Suppressor macrophage (primary cell): ENCODE data around the gene GARIN5B.
A peak's percentile ranks its signal among the peaks of the same experiment; 100 is the strongest.

Source experiments
- DNase-seq, 4 experiments: peaks; one replicate each; pipeline ENCODE4 v3.0.0-alpha.2; 2020 to 2022

Gene GARIN5B

GRCh38 chr19:55387736-55388497 lies 24.9 kb upstream of the GARIN5B start:
- no peak for DNase-seq

GRCh38 chr19:55386493-55386971 lies 23.5 kb upstream of the GARIN5B start:
- peak in 3 of 4 experiments; percentile 17 to 42 (median 19) for DNase-seq

GRCh38 chr19:55385724-55386492 lies 22.8 kb upstream of the GARIN5B start, which contains the start of gene RPL28:
Gene RPL28, plus strand, starts transcription at chr19:55385932. Its CDS starts 426 bp downstream, at chr19:55386358.
- peak; percentile 99 to 100 (median 100) for DNase-seq

GRCh38 chr19:55384920-55385723 lies 22.1 kb upstream of the GARIN5B start:
- peak; percentile 96 to 97 (median 96) for DNase-seq

GRCh38 chr19:55384131-55384919 lies 21.3 kb upstream of the GARIN5B start, which contains the start of gene TMEM238:
Gene TMEM238, minus strand, starts transcription at chr19:55384292. Its CDS starts 33 bp downstream, at chr19:55384259.
- DNase-seq, result peak; percentile 41 to 55 (median 52)

GRCh38 chr19:55383279-55384130 lies 20.4 kb upstream of the GARIN5B start:
- peak; percentile 61 to 90 (median 77) for DNase-seq

GRCh38 chr19:55382522-55383054 lies 19.5 kb upstream of the GARIN5B start:
- no peak for DNase-seq

GRCh38 chr19:55382013-55382412 lies 19.0 kb upstream of the GARIN5B start:
- no peak for DNase-seq

GRCh38 chr19:55379174-55379573 lies 16.1 kb upstream of the GARIN5B start:
- no peak for DNase-seq

- no peak for DNase-seq
Observed at GRCh38 chr19:55377356-55378131, 14.5 kb upstream of the GARIN5B start.

- DNase-seq, result no peak
Observed at GRCh38 chr19:55376241-55376933, 13.3 kb upstream of the GARIN5B start, which contains the start of gene TMEM190. Gene TMEM190, plus strand, starts transcription at chr19:55376826. Its CDS starts 28 bp downstream, at chr19:55376854.

- DNase-seq, result no peak
Observed at GRCh38 chr19:55373993-55374757, 11.1 kb upstream of the GARIN5B start.

GRCh38 chr19:55373306-55373992 lies 10.4 kb upstream of the GARIN5B start:
- no peak for DNase-seq

GRCh38 chr19:55372316-55373081 lies 9.4 kb upstream of the GARIN5B start:
- DNase-seq, result no peak

- DNase-seq, result no peak
Observed at GRCh38 chr19:55370305-55370988, 7.4 kb upstream of the GARIN5B start, which contains the start of gene IL11. Gene IL11, minus strand, starts transcription at chr19:55370463. Its CDS starts 153 bp downstream, at chr19:55370310.
